Lower leg skin (tissue), 3 donors: ENCODE data around the gene SKIDA1.
"Not testable (repeated sequence)": the region's sequence is repeated elsewhere in the genome, so short reads cannot be mapped to it uniquely, and the experiment has no call there.

ENCODE experiments used
- CTCF ChIP-seq, 3 donors: fragments of 450-650 bp; IDR thresholded peaks; one replicate each; pipeline ENCODE4 v1.5.1; 2016; ENCODE audit warnings: antibody characterized with exemption in 3 of 3, mild to moderate bottlenecking in 3 of 3, moderate library complexity in 2 of 3
- POLR2A ChIP-seq, 2 donors: fragments of 450-650 bp; IDR thresholded peaks; one replicate each; pipeline ENCODE4 v1.6.1; 2016 to 2017; ENCODE audit warnings: antibody characterized with exemption in 2 of 2, mild to moderate bottlenecking in 1 of 2, moderate library complexity in 1 of 2

DNA sequence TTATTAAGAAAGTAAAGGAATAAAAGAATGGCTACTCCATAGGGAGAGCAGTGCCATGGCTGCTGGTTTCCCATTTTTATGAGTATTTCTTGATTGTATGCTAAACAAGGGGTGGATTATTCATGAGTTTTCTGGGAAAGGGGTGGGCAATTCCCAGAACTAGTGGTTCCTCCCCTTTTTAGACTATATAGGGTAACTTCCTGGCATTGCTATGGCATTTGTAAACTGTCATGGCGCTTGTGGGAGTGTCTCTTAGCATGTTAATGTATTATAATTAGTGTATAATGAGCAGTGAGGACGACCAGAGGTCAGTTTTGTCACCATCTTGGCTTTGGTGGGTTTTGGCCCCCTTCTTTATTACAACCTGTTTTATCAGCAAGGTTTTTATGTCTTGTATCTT is 49.0 kb upstream of the SKIDA1 start:
- not testable (repeated sequence) for TF ChIP-seq CTCF, POLR2A (IDR thresholded peaks at IDR 0.05)
